CD4-positive, alpha-beta T cell treated with Interleukin-12 subunit alpha and Interleukin-12 subunit beta, for 1 hour (primary cell): ENCODE measurements around the gene CCDC47.
"Not testable (repeated sequence)": the region's sequence is repeated elsewhere in the genome, so short reads cannot be mapped to it uniquely, and the experiment has no call there.

Experiments
- DNase-seq: peaks from one replicate; pipeline ENCODE4 v3.0.0-alpha.2; 2020

The CCDC47 gene

GRCh38 chr17:63720194-63720593 lies 53.2 kb downstream of the CCDC47 start:
- DNase-seq: not testable (repeated sequence)

DNA sequence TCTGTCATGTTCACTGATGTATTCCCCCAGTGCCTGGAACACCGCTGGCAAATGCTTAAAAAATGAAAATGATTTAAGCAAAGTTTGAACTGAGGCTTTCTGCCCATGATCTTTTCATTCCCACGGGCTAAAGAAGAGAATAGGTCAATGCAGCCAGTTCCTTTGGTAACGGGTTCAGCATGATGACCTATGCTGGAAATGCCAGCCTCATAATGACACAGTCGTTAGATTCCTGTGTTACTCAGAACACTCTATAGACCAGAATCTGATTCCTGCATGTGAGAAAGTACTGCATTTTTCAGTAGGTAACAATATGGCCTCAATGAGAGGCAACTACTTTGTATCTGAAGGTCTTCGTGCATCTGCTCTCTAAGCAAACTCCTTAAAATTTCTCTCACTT lies 54.4 kb downstream of the CCDC47 start:
- no peak for DNase-seq

- no peak for DNase-seq
Measured at GRCh38 chr17:63716426-63716825, 57.0 kb downstream of the CCDC47 start.

DNA sequence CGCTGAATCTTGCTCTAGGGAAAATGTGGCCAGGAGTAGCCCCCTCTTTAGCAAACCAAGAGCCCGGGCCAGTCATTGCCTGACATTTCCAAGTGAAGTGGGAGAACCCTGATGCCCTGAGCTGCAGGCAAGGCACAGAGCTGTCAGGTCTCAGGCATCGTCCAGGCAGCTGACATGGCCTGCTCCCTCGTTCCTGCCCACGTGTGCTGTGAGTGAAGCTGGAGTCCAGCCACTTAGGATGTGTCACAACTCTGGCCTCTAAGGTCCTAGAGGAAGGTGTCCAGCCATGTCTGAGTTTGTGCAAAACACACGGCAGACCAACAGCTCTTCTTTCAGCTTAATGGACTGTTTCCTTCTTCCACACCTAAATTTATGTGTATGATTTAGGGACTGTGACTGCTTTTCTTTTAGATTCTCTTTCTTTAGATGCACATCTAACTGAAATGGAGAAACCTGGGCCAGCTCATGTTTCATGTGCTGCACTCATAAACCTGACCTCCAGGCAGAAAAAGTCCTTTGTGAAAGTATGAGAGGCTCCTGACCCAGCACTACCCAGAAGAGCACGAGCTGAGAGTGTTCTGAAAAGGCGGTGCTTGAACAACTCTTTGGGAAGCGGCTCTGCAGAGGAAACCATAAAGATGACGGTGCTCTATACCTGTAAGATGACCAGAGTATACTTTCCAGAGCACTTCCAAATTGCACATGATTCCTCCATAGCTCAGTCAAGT lies 58.7 kb downstream of the CCDC47 start:
- DNase-seq: no peak

GRCh38 chr17:63709110-63709509 lies 64.3 kb downstream of the CCDC47 start:
- DNase-seq: no peak

GRCh38 chr17:63707151-63707550 lies 66.2 kb downstream of the CCDC47 start:
- peak; percentile 41 for DNase-seq

DNA sequence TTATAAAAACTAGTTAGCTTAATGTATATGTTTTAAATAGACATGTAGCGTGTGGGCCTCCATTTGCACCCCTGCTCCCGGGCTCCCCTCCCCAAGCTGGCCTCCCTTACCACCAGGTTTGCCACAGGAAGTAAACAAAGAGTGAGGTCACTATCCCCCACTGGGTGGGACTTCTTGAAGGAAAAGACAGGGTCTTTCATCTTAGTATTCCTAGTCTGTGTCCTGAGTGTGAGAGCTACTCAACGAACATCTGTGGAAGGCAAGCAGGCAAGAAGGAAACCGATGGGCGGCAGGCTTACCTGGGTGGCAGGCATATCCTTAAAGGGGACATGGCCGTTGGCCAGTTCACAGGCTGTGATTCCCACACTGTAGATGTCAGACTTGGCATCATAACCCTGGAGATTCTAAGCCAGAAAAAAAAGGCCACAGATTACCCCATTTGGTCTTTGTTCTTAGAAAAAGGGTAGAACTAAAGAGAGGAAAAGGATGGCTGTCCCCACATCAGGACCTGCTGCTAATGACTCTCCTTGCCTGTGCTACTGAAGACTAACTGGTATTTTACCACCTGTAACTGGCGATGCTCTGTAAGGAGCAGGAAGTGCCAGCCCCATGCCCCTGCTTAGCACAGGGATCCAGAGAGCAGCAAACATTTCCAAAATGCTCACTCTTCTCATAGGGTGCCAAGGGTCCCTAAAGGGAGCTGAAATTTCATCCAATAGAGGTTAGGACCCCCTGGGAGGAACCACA lies 66.9 kb downstream of the CCDC47 start:
- DNase-seq: peak; percentile 39

GRCh38 chr17:63705657-63706056 lies 67.7 kb downstream of the CCDC47 start:
- DNase-seq: no peak

GRCh38 chr17:63704836-63705235 lies 68.6 kb downstream of the CCDC47 start:
- no peak for DNase-seq

- DNase-seq: no peak
Measured at GRCh38 chr17:63704259-63704576, 69.2 kb downstream of the CCDC47 start.

DNA sequence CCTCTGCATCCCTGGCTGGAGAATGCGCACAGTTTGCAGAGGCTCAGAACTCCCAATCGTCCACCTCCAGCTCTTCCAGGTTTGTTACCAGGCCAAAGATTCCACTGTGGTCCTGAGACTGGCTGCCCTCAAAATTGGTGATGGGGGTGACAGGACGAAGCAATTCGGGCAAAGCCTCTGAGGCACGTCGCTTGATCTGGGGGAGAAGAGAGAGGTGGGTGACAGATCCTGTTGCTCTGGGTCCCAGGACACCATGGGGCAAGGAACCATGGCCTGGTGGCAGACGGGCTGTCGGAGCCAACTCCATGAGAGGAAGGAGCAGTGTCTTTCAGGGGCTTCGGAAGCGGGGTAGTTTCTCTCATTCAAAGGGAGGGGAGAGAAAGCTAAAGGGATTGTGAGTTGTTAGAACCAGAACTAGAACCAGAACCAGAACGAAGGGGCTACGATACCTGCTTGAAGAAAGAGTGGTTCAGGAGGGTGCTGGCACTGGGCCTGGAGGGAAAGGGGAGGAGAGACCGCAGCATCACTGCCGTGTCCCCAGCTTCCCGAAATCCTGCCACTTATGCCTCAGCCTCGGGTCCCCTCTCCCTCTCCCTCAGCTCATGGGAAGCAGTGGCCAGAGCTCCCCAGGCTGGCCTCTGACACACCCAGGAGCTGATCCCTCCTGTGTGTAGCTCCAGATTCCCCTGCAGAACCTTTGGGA lies 69.7 kb downstream of the CCDC47 start:
- DNase-seq: no peak

DNA sequence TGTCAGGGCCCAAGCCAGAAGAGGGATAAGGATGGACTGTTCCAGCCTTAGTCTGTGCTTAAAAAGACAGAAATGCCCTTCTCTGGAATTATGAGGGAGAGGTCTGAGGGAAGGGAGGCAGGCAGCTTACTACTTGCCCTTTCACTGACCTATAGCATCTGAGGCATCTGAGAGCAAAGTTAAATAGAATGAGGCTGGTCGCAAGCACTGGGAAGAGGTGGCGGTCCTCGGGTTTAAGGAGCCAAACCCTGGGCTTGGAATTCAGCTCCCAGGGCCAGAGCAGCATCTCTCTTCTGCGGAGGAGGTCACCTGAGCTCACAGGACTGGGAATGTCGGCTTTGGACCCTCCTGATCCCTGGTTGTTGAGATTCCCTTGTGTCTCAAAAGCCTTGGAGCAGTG lies 70.4 kb downstream of the CCDC47 start:
- no peak for DNase-seq

GRCh38 chr17:63702721-63703015 lies 70.7 kb downstream of the CCDC47 start:
- no peak for DNase-seq

- peak; percentile 84 for DNase-seq
Measured at GRCh38 chr17:63701868-63702720, 71.3 kb downstream of the CCDC47 start.

DNA sequence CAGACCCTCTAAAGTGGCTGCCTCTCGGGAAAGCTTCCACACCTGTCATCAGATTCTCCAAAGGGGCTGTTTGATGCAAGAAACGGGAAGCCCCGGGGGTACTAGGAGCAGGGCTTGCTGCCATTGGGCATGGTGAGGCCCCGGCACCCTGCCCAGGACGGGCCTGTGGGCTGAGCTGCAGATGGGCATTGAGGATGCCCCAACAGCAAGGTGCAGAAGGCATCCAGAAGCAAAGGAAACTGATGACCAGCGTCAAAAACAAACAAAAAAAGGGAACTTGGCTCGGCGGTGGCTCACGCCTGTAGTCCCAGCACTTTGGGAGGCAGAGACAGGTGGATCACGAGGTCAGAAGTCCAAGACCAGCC lies 72.0 kb downstream of the CCDC47 start:
- no peak for DNase-seq

- peak; percentile 66 for DNase-seq
Measured at GRCh38 chr17:63700528-63701455, 72.6 kb downstream of the CCDC47 start.

GRCh38 chr17:63699638-63700527 lies 73.5 kb downstream of the CCDC47 start, which contains the start of gene LIMD2:
Gene LIMD2 (minus strand): TSS chr17:63700125. CDS start chr17:63699298, 827 bp downstream.
- DNase-seq: peak; percentile 92

DNA sequence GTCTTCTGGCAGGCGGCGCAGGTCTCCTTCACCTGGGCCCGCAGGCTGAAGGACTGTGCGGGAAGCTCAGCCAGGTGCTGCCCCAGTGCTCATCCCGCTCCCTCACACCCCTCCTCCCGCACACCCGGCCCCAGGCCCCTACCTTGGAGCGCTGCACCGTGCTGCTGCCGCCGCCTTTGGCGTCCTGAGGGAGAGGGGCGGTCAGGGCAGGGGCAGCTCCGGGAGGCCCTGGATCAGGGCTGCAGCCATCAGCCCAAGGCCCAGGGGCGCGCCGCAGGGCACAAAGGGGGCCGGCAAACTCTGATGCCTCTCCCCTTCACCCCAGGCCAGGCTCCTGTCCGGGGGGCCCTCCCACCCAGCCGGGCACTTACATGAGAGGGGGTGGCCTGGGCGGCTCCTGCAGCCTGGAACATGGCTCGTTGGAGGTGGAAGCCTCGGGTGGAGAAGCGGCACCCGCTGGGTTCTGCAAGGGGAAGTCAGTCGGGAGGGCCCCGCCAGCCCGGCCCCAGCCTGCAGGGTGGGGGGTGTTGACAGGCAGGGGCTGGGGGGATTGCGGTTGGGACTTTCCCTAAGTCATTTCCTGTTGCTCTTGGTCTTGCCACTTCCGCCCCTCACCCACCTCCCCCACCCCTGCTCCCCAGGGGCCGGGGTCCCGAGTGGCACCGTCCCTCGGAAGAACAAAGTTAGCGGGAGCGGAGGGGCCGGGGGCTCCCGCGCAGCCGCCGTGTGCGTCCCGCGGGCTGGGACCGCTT lies 74.3 kb downstream of the CCDC47 start:
- peak; percentile 94 for DNase-seq

DNA sequence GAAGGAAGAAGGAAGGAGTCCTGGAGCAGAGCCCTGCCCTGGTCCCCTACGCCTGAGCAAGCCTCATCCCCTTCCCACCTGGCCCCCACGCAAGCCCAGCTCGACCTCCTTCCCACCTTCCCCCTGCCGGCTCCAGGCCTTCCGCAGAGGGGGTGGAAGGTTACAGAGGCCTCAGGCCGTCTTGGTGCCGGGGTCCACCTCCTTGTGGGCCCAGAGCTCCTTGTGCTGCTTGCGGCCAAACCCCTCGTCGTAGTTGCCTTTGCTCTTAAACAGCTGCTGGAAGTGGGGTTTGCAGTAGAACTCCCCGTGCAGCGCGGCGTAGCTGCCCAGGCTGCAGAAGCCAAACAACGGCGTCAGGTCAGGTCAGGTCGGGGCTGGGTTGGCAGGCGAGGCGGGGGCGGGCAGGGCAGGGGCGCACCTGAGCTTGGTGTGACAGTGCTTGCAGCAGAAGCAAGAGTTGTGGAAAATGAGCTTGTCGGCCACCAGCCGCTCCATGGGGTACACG lies 75.0 kb downstream of the CCDC47 start:
- DNase-seq: no peak
